H1 (cell line): Measurements from ENCODE around the gene CGB2. TPM values are rescaled to one million over a fixed set of nuclear protein-coding genes. Genes with fewer than 3 reads are reported as not detected.
A peak's percentile ranks its signal among the peaks of the same experiment; 100 is the strongest.

Experiments
- CTCF ChIA-PET: fragments of 300-600 bp; sonication (Branson Sonifier 250); formaldehyde crosslinking; loops from one replicate; lab custom pipeline; 2021; ENCODE audit not compliant: partially characterized antibody; lab: Charles Lee
- POLR2A ChIA-PET: fragments of 300-600 bp; sonication (Branson Sonifier 250); formaldehyde crosslinking; loops from one replicate; lab custom pipeline; 2021; ENCODE audit warnings: inconsistent platforms; ENCODE audit not compliant: partially characterized antibody; lab: Charles Lee
- DNase-seq, 2 experiments: peaks; one replicate each; pipeline versions ENCODE4 v3.0.0 to v3.0.0-alpha.2; 2010 to 2022; ENCODE audit warnings: low spot score in 2 of 2, low read depth in 1 of 2, mixed read lengths in 1 of 2
- FAIRE-seq: peaks from 2 replicates; lab custom pipeline; 2011; peaks lifted over from hg19 to GRCh38; lab: Jason Lieb, UNC
- H2AFZ ChIP-seq: 2 replicates; pipeline ENCODE4 v1.8.1; 2012; ENCODE audit warnings: low read length, inconsistent platforms
- H2AK5ac ChIP-seq: 2 replicates; pipeline ENCODE4 v1.6.1; 2013; ENCODE audit warnings: low read depth, low read length
- H2BK120ac ChIP-seq: replicated peaks from 2 replicates; pipeline ENCODE3; 2013; ENCODE audit warnings: low read depth, low read length, inconsistent platforms
- H2BK12ac ChIP-seq: 2 replicates; pipeline ENCODE4 v1.6.1; 2013; ENCODE audit warnings: low read depth, low read length
- H2BK15ac ChIP-seq: 2 replicates; pipeline ENCODE4 v1.6.1; 2013; ENCODE audit warnings: low read length
- H2BK20ac ChIP-seq: 2 replicates; pipeline ENCODE4 v1.6.1; 2013; ENCODE audit warnings: low read length
- H2BK5ac ChIP-seq: 2 replicates; pipeline ENCODE4 v1.6.1; 2013; ENCODE audit warnings: low read depth, low read length
- H3K14ac ChIP-seq: 2 replicates; pipeline ENCODE4 v1.6.1; 2013; ENCODE audit warnings: inconsistent platforms; ENCODE audit not compliant: insufficient read length
- H3K18ac ChIP-seq: 2 replicates; pipeline ENCODE4 v1.6.1; 2013; ENCODE audit warnings: low read length; ENCODE audit errors: extremely low read depth
- H3K23ac ChIP-seq: 2 replicates; pipeline ENCODE4 v1.6.1; 2013; ENCODE audit warnings: inconsistent platforms; ENCODE audit not compliant: insufficient read length
- H3K23me2 ChIP-seq: 2 replicates; pipeline ENCODE4 v1.6.1; 2013; ENCODE audit warnings: low read depth, low read length
- H3K27ac ChIP-seq: 2 replicates; pipeline ENCODE4 v1.6.1; 2011; ENCODE audit warnings: low read depth, low read length, inconsistent platforms
- H3K27me3 ChIP-seq, 4 experiments: replicated peaks in 1 of 4; 1 replicate in 1 of 4; 2 replicates in 3 of 4; pipeline versions ENCODE4 v1.6.1 to v1.8.1; 2011 to 2013; ENCODE audit warnings: low read length in 3 of 4, mild to moderate bottlenecking in 3 of 4, inconsistent platforms in 2 of 4, mixed read lengths in 2 of 4, moderate library complexity in 1 of 4; ENCODE audit not compliant: control insufficient read depth in 3 of 4, insufficient read depth in 3 of 4; ENCODE audit errors: extremely low read depth in 1 of 4
- H3K36me3 ChIP-seq, 4 experiments: 2 replicates each; pipeline versions ENCODE4 v1.6.1 to v1.8.1; 2011 to 2013; ENCODE audit warnings: mild to moderate bottlenecking in 4 of 4, low read length in 3 of 4, moderate library complexity in 2 of 4, control low read depth in 1 of 4, inconsistent platforms in 1 of 4; ENCODE audit not compliant: insufficient read depth in 4 of 4, control insufficient read depth in 2 of 4
- H3K4ac ChIP-seq: replicated peaks from 2 replicates; pipeline ENCODE3; 2013; ENCODE audit warnings: low read length, low read depth, mixed read lengths, inconsistent platforms; ENCODE audit not compliant: insufficient read length
- H3K4me1 ChIP-seq, 4 experiments: replicated peaks in 1 of 4; 1 replicate in 1 of 4; 2 replicates in 3 of 4; pipeline versions ENCODE4 v1.6.1 to v1.8.1; 2011 to 2013; ENCODE audit warnings: low read length in 3 of 4, inconsistent platforms in 2 of 4, mixed read lengths in 1 of 4; ENCODE audit not compliant: insufficient read depth in 4 of 4, control insufficient read depth in 3 of 4
- H3K4me2 ChIP-seq, 2 experiments: 2 replicates each; pipeline versions ENCODE4 v1.6.1 to v1.8.1; 2011 to 2013; ENCODE audit warnings: low read depth in 2 of 2, low read length in 2 of 2, control low read depth in 1 of 2, inconsistent platforms in 1 of 2, mild to moderate bottlenecking in 1 of 2; ENCODE audit not compliant: insufficient read depth in 1 of 2
- H3K4me3 ChIP-seq, 4 experiments: fragments of 200-600, 300-600 bp in 1 of 4; sonication (generic), shearing (Covaris generic), sonication (Bioruptor Twin) in 1 of 4; 2 replicates each; pipeline versions ENCODE4 v1.5.1 to v1.8.1; 2011 to 2016; ENCODE audit warnings: low read length in 4 of 4, low read depth in 3 of 4, control low read depth in 2 of 4, inconsistent platforms in 2 of 4, mild to moderate bottlenecking in 2 of 4, mixed read lengths in 1 of 4, moderate library complexity in 1 of 4; ENCODE audit not compliant: insufficient read depth in 2 of 4; ENCODE audit errors: extremely low read depth in 1 of 4
- H3K56ac ChIP-seq: replicated peaks from 2 replicates; pipeline ENCODE3; 2013; ENCODE audit warnings: low read depth, mild to moderate bottlenecking, mixed read lengths, low read length, inconsistent platforms; ENCODE audit not compliant: insufficient read length
- H3K79me1 ChIP-seq: 2 replicates; pipeline ENCODE4 v1.6.1; 2013; ENCODE audit warnings: low read depth, low read length, control low read depth
- H3K79me2 ChIP-seq, 2 experiments: 2 replicates each; pipeline versions ENCODE4 v1.6.1 to v1.8.1; 2012 to 2013; ENCODE audit warnings: low read length in 2 of 2, mild to moderate bottlenecking in 2 of 2, inconsistent platforms in 1 of 2; ENCODE audit not compliant: insufficient read depth in 2 of 2, control insufficient read depth in 1 of 2
- H3K9ac ChIP-seq, 4 experiments: replicated peaks in 1 of 4; 1 replicate in 1 of 4; 2 replicates in 3 of 4; pipeline versions ENCODE4 v1.6.1 to v1.8.1; 2011 to 2013; ENCODE audit warnings: low read depth in 3 of 4, low read length in 3 of 4, control low read depth in 2 of 4, mild to moderate bottlenecking in 2 of 4, moderate library complexity in 2 of 4, inconsistent platforms in 1 of 4; ENCODE audit errors: extremely low read depth in 1 of 4
- H3K9me3 ChIP-seq, 2 experiments: 2 replicates each; pipeline versions ENCODE4 v1.6.1 to v1.8.1; 2012 to 2013; ENCODE audit warnings: mild to moderate bottlenecking in 2 of 2, moderate library complexity in 2 of 2, control low read depth in 1 of 2, inconsistent platforms in 1 of 2, low read depth in 1 of 2, low read length in 1 of 2, mixed read lengths in 1 of 2; ENCODE audit not compliant: insufficient read depth in 2 of 2
- H4K20me1 ChIP-seq, 2 experiments: replicated peaks in 1 of 2; 2 replicates each; pipeline versions ENCODE3 to v1.8.1; 2011 to 2013; ENCODE audit warnings: inconsistent platforms in 2 of 2, low read length in 2 of 2, mild to moderate bottlenecking in 1 of 2; ENCODE audit not compliant: insufficient read depth in 2 of 2, control insufficient read depth in 1 of 2
- H4K5ac ChIP-seq: 2 replicates; pipeline ENCODE4 v1.6.1; 2013; ENCODE audit warnings: low read length, low read depth, mixed read lengths, inconsistent platforms; ENCODE audit not compliant: insufficient read length
- H4K8ac ChIP-seq: 2 replicates; pipeline ENCODE4 v1.8.0; 2013; ENCODE audit warnings: mild to moderate bottlenecking, moderate library complexity, low read length, inconsistent platforms; ENCODE audit not compliant: insufficient read depth; ENCODE audit errors: extremely low read depth
- H4K91ac ChIP-seq: replicated peaks from 2 replicates; pipeline ENCODE3; 2013; ENCODE audit warnings: low read length, mixed read lengths, inconsistent platforms; ENCODE audit not compliant: insufficient read length
- CREB1 ChIP-seq: IDR thresholded peaks from 2 replicates; pipeline ENCODE4 v1.6.1; 2012; ENCODE audit warnings: inconsistent platforms
- EGR1 ChIP-seq: IDR thresholded peaks from 2 replicates; pipeline ENCODE4 v1.6.1; 2011; ENCODE audit warnings: low read depth, low read length, borderline replicate concordance
- JUND ChIP-seq: IDR thresholded peaks from 2 replicates; pipeline ENCODE4 v1.6.1; 2011; ENCODE audit warnings: mild to moderate bottlenecking, improper control_type of control experiment, low read length
- KDM4A ChIP-seq: IDR thresholded peaks from one replicate; pipeline ENCODE4 v1.7.1; 2012; ENCODE audit warnings: low read depth, mild to moderate bottlenecking, moderate library complexity, low read length, inconsistent platforms; ENCODE audit not compliant: severe bottlenecking
- PHF8 ChIP-seq: fragments of 200-600 bp; sonication (generic); conservative IDR thresholded peaks from 2 replicates; pipeline ENCODE4 v1.7.1; 2012; ENCODE audit warnings: low read depth, mild to moderate bottlenecking, inconsistent platforms, low read length, moderate library complexity
- POLR2AphosphoS5 ChIP-seq: IDR thresholded peaks from 2 replicates; pipeline ENCODE4 v1.6.1; 2011; ENCODE audit warnings: low read depth, low read length
- RAD21 ChIP-seq, 2 experiments: IDR thresholded peaks in 1 of 2; conservative IDR thresholded peaks in 1 of 2; 2 replicates each; pipeline ENCODE4 v1.6.1; 2011; ENCODE audit warnings: low read depth in 2 of 2, low read length in 2 of 2, improper control_type of control experiment in 1 of 2, inconsistent platforms in 1 of 2, mild to moderate bottlenecking in 1 of 2, moderate library complexity in 1 of 2
- SRF ChIP-seq: IDR thresholded peaks from 2 replicates; pipeline ENCODE4 v1.6.1; 2011; ENCODE audit warnings: mild to moderate bottlenecking, low read depth, low read length, moderate library complexity
- WGBS, 2 experiments: shearing (Covaris generic) in 1 of 2; methylation state at CpG; one replicate each; pipeline versions ENCODE4 v1.1.6 to v1.1.7; 2013 to 2015; ENCODE audit warnings: low lambda C conversion rate in 2 of 2, mixed read lengths in 2 of 2, inconsistent platforms in 1 of 2, low coverage in 1 of 2, missing lambda C conversion rate in 1 of 2; ENCODE audit not compliant: insufficient replicate concordance in 2 of 2, insufficient coverage in 1 of 2, insufficient read length in 1 of 2; ENCODE audit errors: extremely low coverage in 1 of 2, missing lambda C conversion rate in 1 of 2; 5-methylcytosine and 5-hydroxymethylcytosine counted together
- polyA plus RNA-seq, 7 experiments: library from polyadenylated mRNA; depleted of rRNA in 3 of 7; stranded (reverse) in 5 of 7; unstranded in 2 of 7; fragments of >200 nt in 5 of 7; fragments of 200-250 nt in 2 of 7; gene quantifications; 1 replicate in 5 of 7; 2 replicates in 1 of 7; 4 replicates in 1 of 7; pipeline versions ENCODE4 v1.2.1 to v1.2.3, GENCODE V29; 2011 to 2013; ENCODE audit warnings: missing spikeins in 2 of 7, mixed read lengths in 2 of 7
- total RNA-seq: library from RNA; stranded (reverse); fragmentation: NEBNext Ultra II Directional; extraction: Animal tissue kit (Norgen Biotek cat#: 25700); gene quantifications from 2 replicates; pipeline ENCODE4 v1.2.1, GENCODE V29; 2021
- TF ChIP-seq, protein P1 (sequence below): IDR thresholded peaks from 2 replicates; pipeline ENCODE4 v1.6.1; 2012; ENCODE audit warnings: inconsistent platforms

CGB2 gene
- total and polyA plus RNA-seq, 2 of the 8 experiments (the other 6 are each of a cell fraction or from before 2014, with no cell fraction given) = 0.71 to 3.2 TPM

DNA sequence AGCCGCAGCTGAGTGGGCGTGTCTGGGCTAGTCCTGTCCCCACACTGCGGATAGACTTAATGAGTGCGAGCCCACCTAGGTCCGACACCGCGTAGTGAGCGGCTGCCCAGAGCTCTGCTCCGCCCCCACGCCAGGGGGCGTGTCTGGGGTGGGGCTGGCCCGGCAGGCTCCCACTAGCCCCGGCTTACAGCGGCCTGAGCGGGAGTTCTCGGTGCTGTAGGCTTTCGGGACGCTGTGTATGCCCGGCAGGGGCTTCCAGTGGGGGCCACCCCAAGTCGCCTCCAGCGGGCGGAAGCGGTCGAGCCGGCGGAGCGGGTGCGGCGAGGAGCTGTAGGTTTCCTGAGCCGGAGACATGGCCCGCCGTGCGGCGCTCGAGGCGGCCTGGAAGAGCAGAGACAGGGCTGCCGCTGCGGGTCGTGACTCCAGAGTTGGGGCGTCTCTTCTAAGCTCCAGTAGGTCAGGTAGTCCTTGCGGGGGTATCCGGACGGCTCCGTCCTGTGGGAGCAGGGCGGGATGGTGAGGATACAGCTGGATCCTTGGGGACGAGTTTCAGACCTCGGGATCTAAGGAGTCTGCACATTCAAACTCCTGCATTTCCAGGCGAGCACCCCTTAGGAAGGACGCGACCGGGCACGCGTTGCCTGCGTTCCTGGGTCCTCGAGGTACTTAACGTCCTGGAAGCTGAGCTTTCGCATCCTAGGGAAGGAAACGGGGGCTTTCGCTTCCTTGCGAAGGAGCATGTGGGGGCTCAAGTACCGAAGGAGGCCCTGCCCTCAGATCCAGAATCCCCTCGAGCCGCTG is 24.6 kb downstream of the CGB2 start:
- Histone ChIP-seq H3K27me3 (peaks cover 10 to 48% (median 44%) of the 10 kb centered on the region in 4 experiments), H3K14ac (no peak overlapping the region), H3K4me3 (peak overlapping the region; percentile 36 to 64 (median 50)), H3K4me2 (peak overlapping the region; percentile 80 to 83), H3K23ac (no peak overlapping the region), H3K27ac (no peak overlapping the region), H2BK5ac (no peak overlapping the region), H4K5ac (no peak overlapping the region), H2BK15ac (no peak overlapping the region), H2BK120ac (no peak overlapping the region), H3K56ac (no peak overlapping the region), H4K20me1 (peaks cover 0 to 2% of the 10 kb centered on the region in 2 experiments), H3K4me1 (peaks cover 0 to 11% (median 9%) of the 10 kb centered on the region in 4 experiments; a peak in 6 of 7 replicates), H3K79me2 (no peaks in the 10 kb centered on the region), H3K18ac (no peak overlapping the region; the same call in none of the 2 replicates), H3K23me2 (peaks cover 6% of the 10 kb centered on the region; the same call in 1 of the 2 replicates), H2BK20ac (no peak overlapping the region), H2BK12ac (no peak overlapping the region), H3K9me3 (no peaks in the 10 kb centered on the region), H3K79me1 (no peaks in the 10 kb centered on the region), H2AK5ac (no peak overlapping the region), H4K91ac (no peak overlapping the region), H2AFZ (peak overlapping the region; percentile 81; the same call in 1 of the 2 replicates), H3K4ac (no peak overlapping the region), H3K9ac (no peak overlapping the region; a peak in 1 of 7 replicates), H4K8ac (peak overlapping the region; percentile 68), H3K36me3 (no peaks in the 10 kb centered on the region)
- DNase-seq = peak in 1 of 2 experiments; percentile 89
- POLR2A ChIA-PET = interaction anchor here (0.6 to 1.2 kb wide), 2 partner anchors 39 to 42 kb away, joined by 3 read pairs; no protein-coding TSS in a partner anchor
- no peak for FAIRE-seq
- 5% methylated on average over 54 of the region's 63 CpGs; no CpG with 5 or more reads in 1 of the 2 experiments for WGBS, 2 experiments
- CTCF ChIA-PET = interaction anchor here (0.8 to 1.2 kb wide), 2 partner anchors 13 to 166 kb away, joined by 3 read pairs; no protein-coding TSS in a partner anchor
- 0 out of 2 replicates have a peak, but pooled peaks have one; percentile 22 for TF ChIP-seq CREB1
- no peak for TF ChIP-seq EGR1
- TF ChIP-seq JUND = no peak
- TF ChIP-seq RAD21 (IDR thresholded peaks at IDR 0.05 in 1 of 2, conservative IDR thresholded peaks at IDR 0.05 in 1 of 2; ENCODE audit: low read depth in 2 of 2, low read length in 2 of 2) = peak in 1 of 2 experiments; percentile 12; a peak in 1 of 4 replicates
- no peak for TF ChIP-seq PHF8
- peak; percentile 70 for TF ChIP-seq KDM4A
- TF ChIP-seq POLR2AphosphoS5 = no peak
- TF ChIP-seq, protein P1, sequence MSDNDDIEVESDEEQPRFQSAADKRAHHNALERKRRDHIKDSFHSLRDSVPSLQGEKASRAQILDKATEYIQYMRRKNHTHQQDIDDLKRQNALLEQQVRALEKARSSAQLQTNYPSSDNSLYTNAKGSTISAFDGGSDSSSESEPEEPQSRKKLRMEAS = peak; percentile 80
- TF ChIP-seq SRF = no peak
